Osteocyte (in vitro differentiated cells): Measurements from ENCODE around the gene GDPD5. TPM values are rescaled to one million over a fixed set of nuclear protein-coding genes. Genes with fewer than 3 reads are reported as not detected.
A peak's percentile ranks its signal among the peaks of the same experiment; 100 is the strongest.

ENCODE experiments used
- DNase-seq: peaks from one replicate; pipeline ENCODE4 v3.0.0; 2021; ENCODE audit warnings: mixed read lengths; ENCODE audit not compliant: unreplicated experiment; ENCODE audit errors: extremely low spot score
- H3K27ac Mint-ChIP-seq: one replicate; pipeline ENCODE4 v1.8.0; 2021; ENCODE audit warnings: mild to moderate bottlenecking, mixed read lengths; ENCODE audit not compliant: unreplicated experiment
- H3K27me3 Mint-ChIP-seq: one replicate; pipeline ENCODE4 v1.8.0; 2021; ENCODE audit warnings: mixed read lengths; ENCODE audit not compliant: unreplicated experiment
- H3K36me3 Mint-ChIP-seq: one replicate; pipeline ENCODE4 v1.8.0; 2021; ENCODE audit warnings: mixed read lengths; ENCODE audit not compliant: unreplicated experiment
- H3K4me1 Mint-ChIP-seq: one replicate; pipeline ENCODE4 v1.8.0; 2021; ENCODE audit warnings: mixed read lengths; ENCODE audit not compliant: unreplicated experiment
- H3K4me3 Mint-ChIP-seq: one replicate; pipeline ENCODE4 v1.8.0; 2021; ENCODE audit warnings: mild to moderate bottlenecking, moderate library complexity, mixed read lengths; ENCODE audit not compliant: unreplicated experiment
- H3K9me3 Mint-ChIP-seq: one replicate; pipeline ENCODE4 v1.8.0; 2021; ENCODE audit warnings: mixed read lengths; ENCODE audit not compliant: unreplicated experiment
- total RNA-seq: library from RNA; stranded (reverse); gene quantifications from 2 replicates; pipeline ENCODE4 v1.2.1, GENCODE V29; 2021
- TF ChIP-seq, protein P1 (sequence below): fragments of 200-600 bp; sonication (generic); IDR thresholded peaks from 2 replicates; pipeline ENCODE4 v1.5.0; 2021; ENCODE audit warnings: antibody characterized with exemption, mild to moderate bottlenecking, moderate library complexity

Gene GDPD5
- total RNA-seq, 1 donor from 2014 or later = 3.1 TPM

GRCh38 chr11:75400146-75400865 is 125.4 kb downstream of the GDPD5 start:
- peak overlapping the region; percentile 98 for H3K27ac Mint-ChIP-seq
- peak overlapping the region; percentile 99 for H3K4me3 Mint-ChIP-seq
- H3K4me1 Mint-ChIP-seq = peaks cover 33% of the 10 kb centered on the region

DNA sequence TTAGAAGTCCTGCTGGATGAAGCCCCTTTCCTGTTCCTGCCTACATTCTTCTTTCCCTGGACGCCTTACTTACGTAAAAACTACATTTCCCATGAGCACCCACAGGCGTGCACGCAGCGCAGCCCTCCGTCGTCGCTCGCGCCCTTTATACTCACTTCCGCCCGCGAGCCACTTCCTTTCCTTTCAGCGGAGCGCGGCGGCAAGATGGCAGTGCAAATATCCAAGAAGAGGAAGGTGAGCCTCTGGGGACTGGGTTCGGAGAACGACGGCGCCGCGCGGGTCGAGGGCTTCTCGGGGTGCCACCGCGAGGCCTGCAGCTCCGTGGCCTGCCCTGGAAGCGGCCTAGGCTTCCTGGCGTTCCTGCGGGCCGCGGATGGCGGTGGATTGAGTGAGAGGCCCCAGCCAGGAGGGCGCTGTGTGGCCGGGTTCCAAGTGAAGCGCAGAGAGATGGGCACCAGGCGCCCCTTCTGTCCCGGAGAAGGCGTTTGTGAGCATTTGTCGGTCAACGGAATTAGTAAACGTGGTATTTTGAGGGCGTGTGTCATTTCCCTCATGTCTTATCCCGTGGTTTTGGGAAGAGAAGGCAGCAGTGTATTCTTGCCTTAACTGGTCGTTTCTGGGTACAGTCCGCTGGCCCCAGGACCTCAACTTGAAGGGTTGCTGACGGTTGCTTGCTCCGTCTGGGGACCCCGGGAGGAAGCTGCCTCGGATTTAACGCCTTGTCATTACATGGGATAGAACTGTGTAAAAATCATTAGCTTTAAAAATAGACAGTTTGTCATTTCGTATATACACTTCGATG is 126.2 kb downstream of the GDPD5 start, which contains the start of gene RPS3:
TSS of gene RPS3 (plus strand) at position 175 of the 802 bp plus-strand sequence. CDS start at position 205, 30 bp downstream.
- Mint-ChIP-seq H3K27me3 (peaks cover 9% of the 10 kb centered on the region), H3K27ac (peak within 1 kb of the TSS; percentile 98), H3K9me3 (no peaks in the 10 kb centered on the region), H3K36me3 (peaks cover 37% of the 10 kb centered on the region), H3K4me3 (peak within 1 kb of the TSS; percentile 99), H3K4me1 (peaks cover 31% of the 10 kb centered on the region)
- DNase-seq = peak; percentile 96
- TF ChIP-seq, protein P1, sequence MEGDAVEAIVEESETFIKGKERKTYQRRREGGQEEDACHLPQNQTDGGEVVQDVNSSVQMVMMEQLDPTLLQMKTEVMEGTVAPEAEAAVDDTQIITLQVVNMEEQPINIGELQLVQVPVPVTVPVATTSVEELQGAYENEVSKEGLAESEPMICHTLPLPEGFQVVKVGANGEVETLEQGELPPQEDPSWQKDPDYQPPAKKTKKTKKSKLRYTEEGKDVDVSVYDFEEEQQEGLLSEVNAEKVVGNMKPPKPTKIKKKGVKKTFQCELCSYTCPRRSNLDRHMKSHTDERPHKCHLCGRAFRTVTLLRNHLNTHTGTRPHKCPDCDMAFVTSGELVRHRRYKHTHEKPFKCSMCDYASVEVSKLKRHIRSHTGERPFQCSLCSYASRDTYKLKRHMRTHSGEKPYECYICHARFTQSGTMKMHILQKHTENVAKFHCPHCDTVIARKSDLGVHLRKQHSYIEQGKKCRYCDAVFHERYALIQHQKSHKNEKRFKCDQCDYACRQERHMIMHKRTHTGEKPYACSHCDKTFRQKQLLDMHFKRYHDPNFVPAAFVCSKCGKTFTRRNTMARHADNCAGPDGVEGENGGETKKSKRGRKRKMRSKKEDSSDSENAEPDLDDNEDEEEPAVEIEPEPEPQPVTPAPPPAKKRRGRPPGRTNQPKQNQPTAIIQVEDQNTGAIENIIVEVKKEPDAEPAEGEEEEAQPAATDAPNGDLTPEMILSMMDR = peak; percentile 35

More at GRCh38 chr11:75400146-75400865, 125.4 kb downstream of the GDPD5 start:
- H3K27me3 Mint-ChIP-seq = peaks cover 9% of the 10 kb centered on the region
- TF ChIP-seq, protein P1 = no peak
- no peak for DNase-seq
- H3K9me3 Mint-ChIP-seq = no peaks in the 10 kb centered on the region
- peaks cover 41% of the 10 kb centered on the region for H3K36me3 Mint-ChIP-seq

- Mint-ChIP-seq H3K27me3 (peaks cover 9% of the 10 kb centered on the region), H3K36me3 (peaks cover 31% of the 10 kb centered on the region), H3K27ac (peak overlapping the region; percentile 10), H3K4me3 (peak overlapping the region; percentile 99), H3K9me3 (no peaks in the 10 kb centered on the region), H3K4me1 (peaks cover 31% of the 10 kb centered on the region)
- DNase-seq = no peak
- TF ChIP-seq, protein P1 = no peak
Measured at GRCh38 chr11:75398906-75399305, 126.8 kb downstream of the GDPD5 start.

- peaks cover 1% of the 10 kb centered on the region for H3K36me3 Mint-ChIP-seq
- H3K4me1 Mint-ChIP-seq = peaks cover 2% of the 10 kb centered on the region
- no peak overlapping the region for H3K27ac Mint-ChIP-seq
- TF ChIP-seq, protein P1 = no peak
- no peak for DNase-seq
- H3K4me3 Mint-ChIP-seq = no peak overlapping the region
- no peaks in the 10 kb centered on the region for H3K9me3 Mint-ChIP-seq
- H3K27me3 Mint-ChIP-seq = peaks cover 12% of the 10 kb centered on the region
Measured at GRCh38 chr11:75394085-75394840, 131.5 kb downstream of the GDPD5 start.
